CD14-positive monocyte (primary cell): Measurements from ENCODE around the gene DNAH10. TPM values are rescaled to one million over a fixed set of nuclear protein-coding genes. Genes with fewer than 3 reads are reported as not detected.

ENCODE experiments used
- DNase-seq, 3 donors: peaks; one replicate each; pipeline ENCODE4 v3.0.0-alpha.2; 2011 to 2022
- H2AFZ ChIP-seq: 2 replicates; pipeline ENCODE4 v1.6.0; 2012; ENCODE audit warnings: mild to moderate bottlenecking, low read depth, low read length, inconsistent platforms; ENCODE audit not compliant: insufficient read depth, poor library complexity, severe bottlenecking
- H3K27ac ChIP-seq, 2 donors: 1 replicate in 1 of 2; 2 replicates in 1 of 2; pipeline ENCODE4 v1.5.1; 2012 to 2013; ENCODE audit warnings: low read length in 2 of 2, control low read depth in 1 of 2, inconsistent platforms in 1 of 2, low read depth in 1 of 2, mild to moderate bottlenecking in 1 of 2
- H3K27me3 ChIP-seq, 2 donors: one replicate each; pipeline versions ENCODE4 v1.6.0 to v1.6.1; 2011 to 2013; ENCODE audit warnings: low read length in 2 of 2; ENCODE audit not compliant: control insufficient read depth in 2 of 2, insufficient read depth in 2 of 2
- H3K36me3 ChIP-seq, 2 donors: replicated peaks in 1 of 2; 1 replicate in 1 of 2; 2 replicates in 1 of 2; pipeline versions ENCODE4 v1.5.1 to v1.6.1; 2012 to 2013; ENCODE audit warnings: low read length in 2 of 2, control low read depth in 1 of 2, inconsistent platforms in 1 of 2, mild to moderate bottlenecking in 1 of 2; ENCODE audit not compliant: insufficient read depth in 2 of 2, control insufficient read depth in 1 of 2
- H3K4me1 ChIP-seq, 2 donors: 1 replicate in 1 of 2; 2 replicates in 1 of 2; pipeline versions ENCODE4 v1.5.1 to v1.6.1; 2012 to 2013; ENCODE audit warnings: low read length in 2 of 2, control low read depth in 1 of 2, inconsistent platforms in 1 of 2, mild to moderate bottlenecking in 1 of 2, moderate library complexity in 1 of 2; ENCODE audit not compliant: insufficient read depth in 2 of 2, control insufficient read depth in 1 of 2
- H3K4me2 ChIP-seq: replicated peaks from 2 replicates; pipeline ENCODE3; 2012; ENCODE audit warnings: low read length, moderate library complexity, mild to moderate bottlenecking; ENCODE audit not compliant: poor library complexity, severe bottlenecking; ENCODE audit errors: extremely low read depth
- H3K4me3 ChIP-seq, 3 experiments: fragments of 200-600 bp in 1 of 3; sonication (generic) in 1 of 3; replicated peaks in 1 of 3; 1 replicate in 2 of 3; 2 replicates in 1 of 3; pipeline ENCODE4 v1.5.1; 2011 to 2013; ENCODE audit warnings: low read length in 3 of 3, mild to moderate bottlenecking in 3 of 3, control low read depth in 2 of 3, low read depth in 2 of 3, inconsistent platforms in 1 of 3, moderate library complexity in 1 of 3
- H3K79me2 ChIP-seq: 2 replicates; pipeline ENCODE4 v1.6.0; 2012; ENCODE audit warnings: mild to moderate bottlenecking, control low read depth, inconsistent platforms, low read length, moderate library complexity; ENCODE audit not compliant: insufficient read depth
- H3K9ac ChIP-seq: 2 replicates; pipeline ENCODE4 v1.6.0; 2017; ENCODE audit warnings: low read length, mild to moderate bottlenecking; ENCODE audit not compliant: insufficient read depth, poor library complexity, severe bottlenecking
- H3K9me3 ChIP-seq, 2 donors: replicated peaks in 1 of 2; 1 replicate in 1 of 2; 2 replicates in 1 of 2; pipeline versions ENCODE4 v1.5.1 to v1.6.1; 2012 to 2013; ENCODE audit warnings: low read length in 2 of 2, control low read depth in 1 of 2; ENCODE audit not compliant: control insufficient read depth in 1 of 2, insufficient read depth in 1 of 2
- H4K20me1 ChIP-seq: 2 replicates; pipeline ENCODE4 v1.6.0; 2012; ENCODE audit warnings: mild to moderate bottlenecking, low read length, control low read depth, moderate library complexity; ENCODE audit not compliant: insufficient read depth
- H3K27ac Mint-ChIP-seq, 7 donors: one replicate each; pipeline ENCODE4 v1.8.0; 2020; ENCODE audit warnings: mild to moderate bottlenecking in 7 of 7, mixed read lengths in 7 of 7, moderate library complexity in 6 of 7, inconsistent platforms in 2 of 7
- H3K27me3 Mint-ChIP-seq, 3 donors: one replicate each; pipeline ENCODE4 v1.8.0; 2021 to 2022; ENCODE audit warnings: low read depth in 3 of 3, mild to moderate bottlenecking in 3 of 3, mixed read lengths in 3 of 3, moderate library complexity in 3 of 3, inconsistent platforms in 1 of 3
- H3K36me3 Mint-ChIP-seq, 2 donors: one replicate each; pipeline ENCODE4 v1.8.0; 2020; ENCODE audit warnings: mixed read lengths in 2 of 2, inconsistent platforms in 1 of 2, mild to moderate bottlenecking in 1 of 2
- H3K4me1 Mint-ChIP-seq: one replicate; pipeline ENCODE4 v1.8.0; 2020; ENCODE audit warnings: mild to moderate bottlenecking, mixed read lengths
- H3K4me3 Mint-ChIP-seq, 2 donors: one replicate each; pipeline ENCODE4 v1.8.0; 2020; ENCODE audit warnings: mild to moderate bottlenecking in 2 of 2, mixed read lengths in 2 of 2, moderate library complexity in 1 of 2
- H3K9me3 Mint-ChIP-seq, 7 donors: one replicate each; pipeline ENCODE4 v1.8.0; 2020 to 2022; ENCODE audit warnings: mixed read lengths in 7 of 7, mild to moderate bottlenecking in 6 of 7, moderate library complexity in 6 of 7, inconsistent platforms in 2 of 7
- WGBS: methylation state at CpG from one replicate; pipeline ENCODE4 v1.1.5; 2013; ENCODE audit warnings: missing lambda C conversion rate; ENCODE audit not compliant: insufficient coverage; 5-methylcytosine and 5-hydroxymethylcytosine counted together
- intact Hi-C, 2 donors: fragments of 100-400 bp; cut with micrococcal nuclease; formaldehyde crosslinking; loops; one replicate each; pipeline versions ENCODE4 v1.15.0 to v1.15.1; 2023
- polyA plus RNA-seq, 3 donors: library from polyadenylated mRNA; depleted of rRNA in 1 of 3; unstranded in 2 of 3; stranded (reverse) in 1 of 3; fragments of 300-500 nt in 2 of 3; fragments of >200 nt in 1 of 3; fragmentation: Illumina TruSeq in 2 of 3; gene quantifications; 1 replicate in 2 of 3; 2 replicates in 1 of 3; pipeline ENCODE4 v1.2.3, GENCODE V29; 2012 to 2021
- TF ChIP-seq, protein P1 (sequence below): fragments of 200-600 bp; IDR thresholded peaks from one replicate; pipeline ENCODE4 v1.8.0; 2022; ENCODE audit warnings: antibody characterized with exemption, mild to moderate bottlenecking

Gene DNAH10
- polyA plus RNA-seq, 3 donors = not detected

DNA sequence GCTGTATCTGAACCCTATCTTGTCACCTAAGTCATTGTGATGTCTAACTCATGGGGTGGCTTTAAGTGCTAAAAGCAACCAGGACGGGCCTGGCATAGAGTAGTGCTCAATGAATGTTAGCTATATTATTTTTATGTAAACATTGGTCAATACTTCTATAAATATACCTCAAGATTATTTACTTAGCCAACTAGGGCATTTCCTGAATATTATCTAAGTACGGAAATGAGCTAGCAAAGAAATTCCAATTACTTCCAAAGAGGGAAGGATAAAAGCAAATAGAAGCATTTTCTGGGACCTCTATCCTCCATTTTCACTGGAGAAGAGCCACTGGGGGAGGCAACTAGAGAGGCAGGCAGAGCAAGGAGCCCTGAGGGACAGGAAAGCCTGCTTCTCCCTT is 189.9 kb downstream of the DNAH10 start:
- Histone ChIP-seq H2AFZ (no peak overlapping the region), H3K9me3 (no peaks in the 10 kb centered on the region), H3K9ac (no peak overlapping the region), H3K27ac (no peak overlapping the region), H3K4me1 (no peaks in the 10 kb centered on the region), H3K79me2 (no peaks in the 10 kb centered on the region), H3K36me3 (no peaks in the 10 kb centered on the region), H4K20me1 (no peaks in the 10 kb centered on the region), H3K27me3 (no peaks in the 10 kb centered on the region), H3K4me3 (no peak overlapping the region), H3K4me2 (no peak overlapping the region)
- H3K27me3 Mint-ChIP-seq = no peaks in the 10 kb centered on the region
- WGBS = no CpG with 5 or more reads among the region's 2 CpGs
- no peak overlapping the region for H3K27ac Mint-ChIP-seq
- no peak for DNase-seq
- H3K9me3 Mint-ChIP-seq = peaks cover 0 to 2% (median 0%) of the 10 kb centered on the region in 7 donors
- intact Hi-C loops = no loop called here
- no peaks in the 10 kb centered on the region for H3K4me1 Mint-ChIP-seq
- TF ChIP-seq, protein P1, sequence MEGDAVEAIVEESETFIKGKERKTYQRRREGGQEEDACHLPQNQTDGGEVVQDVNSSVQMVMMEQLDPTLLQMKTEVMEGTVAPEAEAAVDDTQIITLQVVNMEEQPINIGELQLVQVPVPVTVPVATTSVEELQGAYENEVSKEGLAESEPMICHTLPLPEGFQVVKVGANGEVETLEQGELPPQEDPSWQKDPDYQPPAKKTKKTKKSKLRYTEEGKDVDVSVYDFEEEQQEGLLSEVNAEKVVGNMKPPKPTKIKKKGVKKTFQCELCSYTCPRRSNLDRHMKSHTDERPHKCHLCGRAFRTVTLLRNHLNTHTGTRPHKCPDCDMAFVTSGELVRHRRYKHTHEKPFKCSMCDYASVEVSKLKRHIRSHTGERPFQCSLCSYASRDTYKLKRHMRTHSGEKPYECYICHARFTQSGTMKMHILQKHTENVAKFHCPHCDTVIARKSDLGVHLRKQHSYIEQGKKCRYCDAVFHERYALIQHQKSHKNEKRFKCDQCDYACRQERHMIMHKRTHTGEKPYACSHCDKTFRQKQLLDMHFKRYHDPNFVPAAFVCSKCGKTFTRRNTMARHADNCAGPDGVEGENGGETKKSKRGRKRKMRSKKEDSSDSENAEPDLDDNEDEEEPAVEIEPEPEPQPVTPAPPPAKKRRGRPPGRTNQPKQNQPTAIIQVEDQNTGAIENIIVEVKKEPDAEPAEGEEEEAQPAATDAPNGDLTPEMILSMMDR = no peak
- H3K4me3 Mint-ChIP-seq = no peak overlapping the region
- peaks cover 0 to 2% of the 10 kb centered on the region in 2 donors for H3K36me3 Mint-ChIP-seq

DNA sequence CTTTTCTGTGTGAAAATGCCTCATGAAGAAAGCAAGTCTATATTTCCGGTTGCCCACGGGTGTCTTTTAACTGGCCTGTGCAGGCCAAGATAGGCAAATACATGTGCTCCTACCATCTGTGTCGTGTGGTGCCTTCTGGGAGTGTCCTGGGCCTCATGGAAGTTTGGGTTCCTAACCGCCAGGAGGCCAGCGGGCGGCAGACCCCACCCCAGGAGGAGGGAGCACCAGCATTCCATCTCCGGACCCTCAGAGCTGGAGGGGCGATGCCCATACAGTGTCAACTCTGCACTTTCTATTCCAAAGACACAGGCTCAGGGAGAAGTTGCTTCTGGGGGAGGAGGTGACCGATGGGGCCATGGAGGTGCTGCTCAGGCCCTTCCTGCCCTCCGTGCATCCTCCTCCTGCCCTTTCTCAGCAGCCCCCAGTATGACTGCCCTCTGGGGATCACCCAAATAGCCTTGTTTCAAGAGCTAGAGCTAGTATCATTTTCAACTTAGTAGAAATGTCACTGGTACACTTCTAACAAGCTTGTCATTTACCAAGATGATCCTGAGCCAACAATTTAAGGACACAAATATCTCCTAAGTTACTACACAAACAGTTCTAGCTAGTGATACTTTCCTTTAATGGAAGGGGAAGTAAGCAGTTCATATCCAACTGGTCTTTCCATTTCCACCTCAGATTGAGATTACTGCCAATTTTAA is 192.7 kb downstream of the DNAH10 start:
- no peak for DNase-seq
- Histone ChIP-seq H3K27ac (no peak overlapping the region), H3K9ac (no peak overlapping the region), H3K27me3 (no peaks in the 10 kb centered on the region), H3K4me3 (no peak overlapping the region), H2AFZ (no peak overlapping the region), H3K4me2 (no peak overlapping the region), H3K4me1 (no peaks in the 10 kb centered on the region), H4K20me1 (no peaks in the 10 kb centered on the region), H3K36me3 (no peaks in the 10 kb centered on the region), H3K79me2 (no peaks in the 10 kb centered on the region), H3K9me3 (no peaks in the 10 kb centered on the region)
- Mint-ChIP-seq H3K9me3 (peaks cover 0 to 2% (median 0%) of the 10 kb centered on the region in 7 donors), H3K27ac (no peak overlapping the region), H3K36me3 (no peaks in the 10 kb centered on the region), H3K4me1 (no peaks in the 10 kb centered on the region), H3K4me3 (no peak overlapping the region), H3K27me3 (no peaks in the 10 kb centered on the region)
- intact Hi-C loops = no loop called here
- TF ChIP-seq, protein P1 = no peak
- 96% methylated on average over 4 of the region's 10 CpGs for WGBS
